GM23338 (cell line): ENCODE results near the gene TEX29. TPM values are rescaled to one million over a fixed set of nuclear protein-coding genes. Genes with fewer than 3 reads are reported as not detected.

Experiments used
- ATAC-seq: fragments of 200-7000 bp; cut with Tn5 transposase; 3 replicates; pipeline ENCODE4 v1.9.1; 2020
- DNase-seq: peaks from one replicate; pipeline ENCODE4 v3.0.0-alpha.2; 2015; ENCODE audit warnings: low spot score
- H2AFZ ChIP-seq: fragments of 200-600 bp; sonication (generic); 2 replicates; pipeline ENCODE4 v1.8.0; 2016; ENCODE audit warnings: antibody characterized with exemption, mild to moderate bottlenecking, moderate library complexity
- H3F3A ChIP-seq: fragments of 200-600 bp; sonication (generic); replicated peaks from 2 replicates; pipeline ENCODE4 v1.8.0; 2017; ENCODE audit warnings: antibody characterized with exemption, mixed run types, low read depth
- H3K27ac ChIP-seq: fragments of 200-600 bp; sonication (generic); 2 replicates; pipeline ENCODE4 v1.6.1; 2016; ENCODE audit warnings: low read depth
- H3K27me3 ChIP-seq: fragments of 200-600 bp; sonication (generic); 2 replicates; pipeline ENCODE4 v1.8.0; 2016; ENCODE audit warnings: mild to moderate bottlenecking, mixed run types, moderate library complexity; ENCODE audit not compliant: insufficient read depth
- H3K36me3 ChIP-seq: fragments of 200-600 bp; sonication (generic); 2 replicates; pipeline ENCODE4 v1.8.0; 2016; ENCODE audit warnings: mild to moderate bottlenecking; ENCODE audit not compliant: insufficient read depth
- H3K4me1 ChIP-seq: fragments of 200-600 bp; sonication (generic); 2 replicates; pipeline ENCODE4 v1.8.0; 2016; ENCODE audit warnings: mild to moderate bottlenecking, moderate library complexity; ENCODE audit not compliant: insufficient read depth
- H3K4me2 ChIP-seq: fragments of 200-600 bp; sonication (generic); 2 replicates; pipeline ENCODE4 v1.7.1; 2017; ENCODE audit warnings: mixed run types
- H3K4me3 ChIP-seq: fragments of 200-600 bp; sonication (generic); 2 replicates; pipeline ENCODE4 v1.6.1; 2016; ENCODE audit warnings: mixed run types
- H3K79me2 ChIP-seq: fragments of 200-600 bp; sonication (generic); replicated peaks from 2 replicates; pipeline ENCODE4 v1.8.0; 2017; ENCODE audit warnings: mild to moderate bottlenecking; ENCODE audit not compliant: insufficient read depth
- H3K9me2 ChIP-seq: fragments of 200-600 bp; sonication (generic); 2 replicates; pipeline ENCODE4 v1.8.0; 2017; ENCODE audit not compliant: insufficient read depth
- H4K20me1 ChIP-seq: fragments of 200-600 bp; sonication (generic); replicated peaks from 2 replicates; pipeline ENCODE4 v1.8.0; 2017; ENCODE audit warnings: mild to moderate bottlenecking; ENCODE audit not compliant: insufficient read depth
- H3K27ac Mint-ChIP-seq: 2 replicates; pipeline ENCODE4 v1.8.0; 2020; ENCODE audit warnings: inconsistent platforms, mild to moderate bottlenecking, moderate library complexity, mixed read lengths
- H3K27me3 Mint-ChIP-seq: 3 replicates; pipeline ENCODE4 v1.8.0; 2022; ENCODE audit warnings: low read depth, mild to moderate bottlenecking, moderate library complexity, mixed read lengths, inconsistent platforms; ENCODE audit not compliant: insufficient read depth, poor library complexity
- H3K36me3 Mint-ChIP-seq: 3 replicates; pipeline ENCODE4 v1.8.0; 2021; ENCODE audit warnings: low read depth, mild to moderate bottlenecking, inconsistent platforms, moderate library complexity, mixed read lengths
- H3K4me1 Mint-ChIP-seq: 3 replicates; pipeline ENCODE4 v1.8.0; 2020; ENCODE audit warnings: mild to moderate bottlenecking, inconsistent platforms, mixed read lengths
- H3K4me3 Mint-ChIP-seq: 3 replicates; pipeline ENCODE4 v1.8.0; 2021; ENCODE audit warnings: moderate library complexity, mild to moderate bottlenecking, inconsistent platforms, mixed read lengths
- H3K9me3 Mint-ChIP-seq: 3 replicates; pipeline ENCODE4 v1.8.0; 2020; ENCODE audit warnings: moderate library complexity, mild to moderate bottlenecking, inconsistent platforms, mixed read lengths
- CREB1 ChIP-seq: fragments of 250-450 bp; sonication (Bioruptor Pico); IDR thresholded peaks from 2 replicates; pipeline ENCODE4 v1.5.0; 2020; ENCODE audit warnings: low read depth, mild to moderate bottlenecking, moderate library complexity
- CTCF ChIP-seq, 2 experiments: fragments of 200-600 bp in 1 of 2; sonication (generic) in 1 of 2; conservative IDR thresholded peaks; 2 replicates each; pipeline versions ENCODE4 v1.5.1 to v1.6.1; 2016 to 2017; ENCODE audit warnings: antibody characterized with exemption in 2 of 2, low read depth in 2 of 2, mild to moderate bottlenecking in 2 of 2, moderate library complexity in 1 of 2
- ETS1 ChIP-seq: IDR thresholded peaks from 2 replicates; pipeline ENCODE4 v1.6.1; 2016; ENCODE audit warnings: antibody characterized with exemption
- EZH2phosphoT487 ChIP-seq: fragments of 200-600 bp; sonication (generic); IDR thresholded peaks from one replicate; pipeline ENCODE4 v1.8.1; 2018; ENCODE audit warnings: antibody characterized with exemption; ENCODE audit not compliant: unreplicated experiment
- JUNB ChIP-seq: IDR thresholded peaks from one replicate; pipeline ENCODE4 v1.6.1; 2016; ENCODE audit warnings: antibody characterized with exemption; ENCODE audit not compliant: unreplicated experiment
- NANOG ChIP-seq: IDR thresholded peaks from 2 replicates; pipeline ENCODE4 v1.6.1; 2016; ENCODE audit warnings: antibody characterized with exemption, borderline replicate concordance
- POLR2AphosphoS5 ChIP-seq: IDR thresholded peaks from 2 replicates; pipeline ENCODE4 v1.6.1; 2016; ENCODE audit warnings: antibody characterized with exemption, low read depth
- STAT1 ChIP-seq: IDR thresholded peaks from one replicate; pipeline ENCODE4 v1.6.1; 2016; ENCODE audit warnings: antibody characterized with exemption; ENCODE audit not compliant: unreplicated experiment
- ZNF114 ChIP-seq: fragments of 250-450 bp; sonication (Bioruptor Pico); IDR thresholded peaks from 2 replicates; pipeline ENCODE4 v1.5.0; 2020; ENCODE audit warnings: mild to moderate bottlenecking, moderate library complexity
- polyA plus RNA-seq: library from polyadenylated mRNA; unstranded; fragments of >200 nt; fragmentation: Nextera tagmentation; extraction: Ambion mirVana; gene quantifications from 2 replicates; pipeline ENCODE4 v1.2.1, GENCODE V29; 2016
- total RNA-seq: library from RNA; depleted of rRNA; stranded (reverse); fragments of >200 nt; shearing (Covaris generic); gene quantifications from 2 replicates; pipeline ENCODE4 v1.2.3, GENCODE V29; 2014
- TF ChIP-seq, protein P1 (sequence below): fragments of 250-450 bp; sonication (Bioruptor Pico); IDR thresholded peaks from 2 replicates; pipeline ENCODE4 v1.5.0; 2020; ENCODE audit warnings: mild to moderate bottlenecking, moderate library complexity

TEX29 gene
- total and polyA plus RNA-seq, 2 experiments from 2014 or later, result 0.31 TPM; not detected in 1

GRCh38 chr13:111387026-111387871, 66.8 kb downstream of the TEX29 start:
- no peaks in the 10 kb centered on the region for H3F3A ChIP-seq
- no peaks in the 10 kb centered on the region for H3K36me3 Mint-ChIP-seq
- H4K20me1 ChIP-seq, result no peaks in the 10 kb centered on the region
- no peak for TF ChIP-seq JUNB
- no peak for TF ChIP-seq EZH2phosphoT487
- TF ChIP-seq STAT1, result no peak
- TF ChIP-seq ZNF114 (CRISPR knock-in tag), result no peak
- no peak for TF ChIP-seq POLR2AphosphoS5
- TF ChIP-seq, protein P1, sequence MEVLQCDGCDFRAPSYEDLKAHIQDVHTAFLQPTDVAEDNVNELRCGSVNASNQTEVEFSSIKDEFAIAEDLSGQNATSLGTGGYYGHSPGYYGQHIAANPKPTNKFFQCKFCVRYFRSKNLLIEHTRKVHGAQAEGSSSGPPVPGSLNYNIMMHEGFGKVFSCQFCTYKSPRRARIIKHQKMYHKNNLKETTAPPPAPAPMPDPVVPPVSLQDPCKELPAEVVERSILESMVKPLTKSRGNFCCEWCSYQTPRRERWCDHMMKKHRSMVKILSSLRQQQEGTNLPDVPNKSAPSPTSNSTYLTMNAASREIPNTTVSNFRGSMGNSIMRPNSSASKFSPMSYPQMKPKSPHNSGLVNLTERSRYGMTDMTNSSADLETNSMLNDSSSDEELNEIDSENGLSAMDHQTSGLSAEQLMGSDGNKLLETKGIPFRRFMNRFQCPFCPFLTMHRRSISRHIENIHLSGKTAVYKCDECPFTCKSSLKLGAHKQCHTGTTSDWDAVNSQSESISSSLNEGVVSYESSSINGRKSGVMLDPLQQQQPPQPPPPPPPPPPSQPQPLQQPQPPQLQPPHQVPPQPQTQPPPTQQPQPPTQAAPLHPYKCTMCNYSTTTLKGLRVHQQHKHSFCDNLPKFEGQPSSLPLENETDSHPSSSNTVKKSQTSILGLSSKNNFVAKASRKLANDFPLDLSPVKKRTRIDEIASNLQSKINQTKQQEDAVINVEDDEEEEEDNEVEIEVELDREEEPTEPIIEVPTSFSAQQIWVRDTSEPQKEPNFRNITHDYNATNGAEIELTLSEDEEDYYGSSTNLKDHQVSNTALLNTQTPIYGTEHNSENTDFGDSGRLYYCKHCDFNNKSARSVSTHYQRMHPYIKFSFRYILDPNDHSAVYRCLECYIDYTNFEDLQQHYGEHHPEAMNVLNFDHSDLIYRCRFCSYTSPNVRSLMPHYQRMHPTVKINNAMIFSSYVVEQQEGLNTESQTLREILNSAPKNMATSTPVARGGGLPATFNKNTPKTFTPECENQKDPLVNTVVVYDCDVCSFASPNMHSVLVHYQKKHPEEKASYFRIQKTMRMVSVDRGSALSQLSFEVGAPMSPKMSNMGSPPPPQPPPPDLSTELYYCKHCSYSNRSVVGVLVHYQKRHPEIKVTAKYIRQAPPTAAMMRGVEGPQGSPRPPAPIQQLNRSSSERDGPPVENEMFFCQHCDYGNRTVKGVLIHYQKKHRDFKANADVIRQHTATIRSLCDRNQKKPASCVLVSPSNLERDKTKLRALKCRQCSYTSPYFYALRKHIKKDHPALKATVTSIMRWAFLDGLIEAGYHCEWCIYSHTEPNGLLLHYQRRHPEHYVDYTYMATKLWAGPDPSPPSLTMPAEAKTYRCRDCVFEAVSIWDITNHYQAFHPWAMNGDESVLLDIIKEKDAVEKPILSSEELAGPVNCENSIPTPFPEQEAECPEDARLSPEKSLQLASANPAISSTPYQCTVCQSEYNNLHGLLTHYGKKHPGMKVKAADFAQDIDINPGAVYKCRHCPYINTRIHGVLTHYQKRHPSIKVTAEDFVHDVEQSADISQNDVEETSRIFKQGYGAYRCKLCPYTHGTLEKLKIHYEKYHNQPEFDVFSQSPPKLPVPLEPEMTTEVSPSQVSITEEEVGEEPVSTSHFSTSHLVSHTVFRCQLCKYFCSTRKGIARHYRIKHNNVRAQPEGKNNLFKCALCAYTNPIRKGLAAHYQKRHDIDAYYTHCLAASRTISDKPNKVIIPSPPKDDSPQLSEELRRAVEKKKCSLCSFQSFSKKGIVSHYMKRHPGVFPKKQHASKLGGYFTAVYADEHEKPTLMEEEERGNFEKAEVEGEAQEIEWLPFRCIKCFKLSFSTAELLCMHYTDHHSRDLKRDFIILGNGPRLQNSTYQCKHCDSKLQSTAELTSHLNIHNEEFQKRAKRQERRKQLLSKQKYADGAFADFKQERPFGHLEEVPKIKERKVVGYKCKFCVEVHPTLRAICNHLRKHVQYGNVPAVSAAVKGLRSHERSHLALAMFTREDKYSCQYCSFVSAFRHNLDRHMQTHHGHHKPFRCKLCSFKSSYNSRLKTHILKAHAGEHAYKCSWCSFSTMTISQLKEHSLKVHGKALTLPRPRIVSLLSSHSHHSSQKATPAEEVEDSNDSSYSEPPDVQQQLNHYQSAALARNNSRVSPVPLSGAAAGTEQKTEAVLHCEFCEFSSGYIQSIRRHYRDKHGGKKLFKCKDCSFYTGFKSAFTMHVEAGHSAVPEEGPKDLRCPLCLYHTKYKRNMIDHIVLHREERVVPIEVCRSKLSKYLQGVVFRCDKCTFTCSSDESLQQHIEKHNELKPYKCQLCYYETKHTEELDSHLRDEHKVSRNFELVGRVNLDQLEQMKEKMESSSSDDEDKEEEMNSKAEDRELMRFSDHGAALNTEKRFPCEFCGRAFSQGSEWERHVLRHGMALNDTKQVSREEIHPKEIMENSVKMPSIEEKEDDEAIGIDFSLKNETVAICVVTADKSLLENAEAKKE (CRISPR knock-in tag), result no peak
- TF ChIP-seq ETS1, result no peak
- no peak for TF ChIP-seq NANOG
- no peak for TF ChIP-seq CREB1
- TF ChIP-seq CTCF (conservative IDR thresholded peaks at IDR 0.05; ENCODE audit: low read depth in 2 of 2), result no peak
- H3K36me3 ChIP-seq, result no peaks in the 10 kb centered on the region
- ATAC-seq (no peak), DNase-seq (no peak)
- H3K27me3 ChIP-seq, result no peaks in the 10 kb centered on the region
- H3K4me3 ChIP-seq, result no peak overlapping the region
- H3K4me1 Mint-ChIP-seq, result peaks cover 4% of the 10 kb centered on the region; the same call in 2 of the 3 replicates
- H3K4me1 ChIP-seq, result no peaks in the 10 kb centered on the region
- no peak overlapping the region for H3K27ac Mint-ChIP-seq
- peaks cover 2% of the 10 kb centered on the region for H3K27me3 Mint-ChIP-seq
- H3K4me2 ChIP-seq, result no peak overlapping the region
- H3K4me3 Mint-ChIP-seq, result no peak overlapping the region
- H3K9me3 Mint-ChIP-seq, result no peaks in the 10 kb centered on the region; the same call in 1 of the 3 replicates
- H3K79me2 ChIP-seq, result no peaks in the 10 kb centered on the region
- H3K9me2 ChIP-seq, result no peaks in the 10 kb centered on the region
- no peak overlapping the region for H3K27ac ChIP-seq
- no peak overlapping the region for H2AFZ ChIP-seq
